Measurements from ENCODE around the gene CSHL1. TPM values are rescaled to one million over a fixed set of nuclear protein-coding genes. Genes with fewer than 3 reads are reported as not detected.
"Not testable (repeated sequence)": the region's sequence is repeated elsewhere in the genome, so short reads cannot be mapped to it uniquely, and the experiment has no call there.

CSHL1 gene
- total RNA-seq, 1 donor from 2014 or later: not detected

DNA sequence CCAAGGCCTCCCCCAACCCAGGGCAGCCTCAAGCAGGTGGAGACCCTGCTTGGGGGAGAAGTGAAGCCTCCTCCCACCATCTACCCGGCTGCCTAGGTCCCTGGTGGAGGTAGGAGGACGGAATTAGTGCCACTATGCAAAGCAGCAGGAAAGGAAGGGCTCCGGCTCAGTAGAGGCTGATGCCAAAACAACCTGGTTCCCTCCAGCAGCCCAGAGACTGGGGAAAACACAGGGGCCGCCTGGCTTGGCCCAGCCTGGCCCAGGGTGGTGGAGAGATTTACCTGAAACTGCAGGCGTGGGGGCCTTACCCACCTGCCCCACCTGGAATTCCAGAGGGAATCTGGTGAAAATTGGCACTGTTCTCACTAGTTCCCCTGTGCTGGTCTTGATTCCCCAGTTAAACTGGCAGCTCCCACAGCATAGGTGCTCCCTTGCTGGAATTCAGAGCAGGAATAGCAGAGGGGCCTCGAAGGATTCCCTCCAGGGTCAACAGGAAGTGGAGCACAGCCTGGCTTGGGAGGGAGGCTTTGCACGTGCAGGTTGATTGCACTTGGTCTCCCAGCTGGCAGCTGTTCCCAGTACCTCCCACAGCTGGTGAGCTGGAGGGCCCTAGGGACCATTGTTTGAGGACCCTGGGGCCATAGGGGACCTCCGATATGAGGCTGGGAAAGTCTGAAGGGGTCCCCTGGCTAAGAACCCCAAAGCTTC lies 16.6 kb upstream of the CSHL1 start:
- Histone ChIP-seq H3K9me3 (no peaks in the 10 kb centered on the region), H3K4me3 (no peak overlapping the region), H3K36me3 (no peaks in the 10 kb centered on the region), H3K27me3 (no peaks in the 10 kb centered on the region), H3K4me1 (peaks cover 22% of the 10 kb centered on the region), H3K27ac (no peak overlapping the region)
- TF ChIP-seq CTCF (IDR thresholded peaks at IDR 0.05): no peak
- TF ChIP-seq POLR2AphosphoS5 (IDR thresholded peaks at IDR 0.05; ENCODE audit: insufficient read depth in 1 of 2, low read depth in 1 of 2): no peak
- TF ChIP-seq POLR2A (IDR thresholded peaks at IDR 0.05): no peak
- intact Hi-C loops (cut with DNase I): no loop called here
- no peak for DNase-seq (ENCODE audit: extremely low spot score in 2 of 2)

DNA sequence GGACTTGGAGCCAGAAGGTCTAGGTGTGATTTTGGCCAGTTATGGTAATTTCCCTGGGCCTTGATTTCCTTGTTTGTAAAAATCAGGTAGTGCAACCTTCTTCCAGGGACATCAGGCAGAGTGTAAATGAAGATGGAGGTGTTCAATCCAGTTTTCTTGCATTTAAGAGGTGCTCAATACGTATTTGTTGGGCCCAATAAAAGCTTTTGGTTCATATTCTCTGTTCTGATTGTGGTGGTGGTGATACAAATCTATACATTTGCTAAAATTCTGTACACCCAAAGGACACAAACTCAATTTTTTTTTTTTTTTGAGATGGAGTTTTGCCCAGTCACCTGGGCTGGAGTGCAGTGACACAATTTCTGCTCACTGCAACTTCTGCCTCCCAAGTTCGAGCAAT lies 15.1 kb upstream of the CSHL1 start:
- no peak for DNase-seq (ENCODE audit: extremely low spot score in 2 of 2)
- Histone ChIP-seq H3K4me3 (no peak overlapping the region), H3K27me3 (no peaks in the 10 kb centered on the region), H3K9me3 (no peaks in the 10 kb centered on the region), H3K4me1 (peaks cover 11% of the 10 kb centered on the region), H3K27ac (no peak overlapping the region), H3K36me3 (no peaks in the 10 kb centered on the region)
- intact Hi-C loops (cut with DNase I): no loop called here
- TF ChIP-seq POLR2AphosphoS5 (IDR thresholded peaks at IDR 0.05; ENCODE audit: insufficient read depth in 1 of 2, low read depth in 1 of 2): no peak
- no peak for TF ChIP-seq POLR2A (IDR thresholded peaks at IDR 0.05)
- no peak for TF ChIP-seq CTCF (IDR thresholded peaks at IDR 0.05)

GRCh38 chr17:63925615-63926014 lies 14.6 kb upstream of the CSHL1 start:
- Histone ChIP-seq H3K36me3 (no peaks in the 10 kb centered on the region), H3K4me3 (no peak overlapping the region), H3K9me3 (no peaks in the 10 kb centered on the region), H3K4me1 (peaks cover 6% of the 10 kb centered on the region), H3K27me3 (no peaks in the 10 kb centered on the region), H3K27ac (no peak overlapping the region)
- no peak for DNase-seq (ENCODE audit: extremely low spot score in 2 of 2)
- no peak for TF ChIP-seq CTCF (IDR thresholded peaks at IDR 0.05)
- no peak for TF ChIP-seq POLR2AphosphoS5 (IDR thresholded peaks at IDR 0.05; ENCODE audit: insufficient read depth in 1 of 2, low read depth in 1 of 2)
- TF ChIP-seq POLR2A (IDR thresholded peaks at IDR 0.05): no peak
- intact Hi-C loops (cut with DNase I): no loop called here

DNA sequence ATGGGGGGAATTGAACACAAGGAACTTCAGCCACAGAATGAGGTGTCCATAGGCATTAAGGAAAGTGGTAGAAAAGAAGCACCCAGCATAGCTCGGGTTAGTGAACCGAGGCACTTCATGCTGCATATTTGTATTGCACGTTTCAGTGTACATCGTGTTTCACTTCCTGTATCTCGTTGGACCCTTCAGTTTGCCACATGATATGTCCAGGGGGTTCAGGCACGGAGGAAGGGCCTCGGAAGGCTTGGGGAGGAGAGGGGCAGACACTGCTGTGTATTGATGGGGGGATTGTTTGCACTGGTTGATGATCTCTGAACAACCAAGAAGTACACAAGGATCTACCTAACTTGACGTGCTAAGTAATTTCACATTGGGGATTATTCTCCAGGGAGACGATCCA lies 11.3 kb upstream of the CSHL1 start:
- H3K9me3 ChIP-seq; H3K36me3 ChIP-seq; DNase-seq (ENCODE audit: extremely low spot score in 2 of 2); H3K27ac ChIP-seq; H3K4me1 ChIP-seq; H3K4me3 ChIP-seq; intact Hi-C loops (cut with DNase I); H3K27me3 ChIP-seq: not testable (repeated sequence)

DNA sequence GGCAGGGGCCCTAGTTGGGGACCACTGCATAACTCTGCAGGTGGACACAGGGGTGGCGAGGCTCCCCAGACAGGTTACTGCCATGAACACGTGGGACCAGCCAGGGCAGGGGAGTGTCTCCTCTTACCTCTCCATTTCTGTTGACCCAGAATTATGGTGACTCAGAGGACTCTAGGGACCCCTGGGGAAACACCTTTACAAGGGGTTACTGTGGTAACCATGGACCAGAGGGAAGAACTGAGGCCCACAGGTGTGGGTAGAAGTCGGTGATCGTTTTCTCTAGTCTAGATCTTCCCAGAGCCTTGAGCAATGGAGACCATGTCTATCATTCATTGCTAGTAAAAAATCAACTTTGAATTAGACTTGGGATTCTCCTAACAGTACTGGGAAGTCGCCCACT lies 9.7 kb upstream of the CSHL1 start:
- H3K4me3 ChIP-seq; H3K27me3 ChIP-seq; H3K27ac ChIP-seq; H3K9me3 ChIP-seq; intact Hi-C loops (cut with DNase I); H3K36me3 ChIP-seq; DNase-seq (ENCODE audit: extremely low spot score in 2 of 2); H3K4me1 ChIP-seq: not testable (repeated sequence)

- H3K4me1 ChIP-seq; intact Hi-C loops (cut with DNase I); H3K27ac ChIP-seq; H3K27me3 ChIP-seq; H3K4me3 ChIP-seq; H3K36me3 ChIP-seq; H3K9me3 ChIP-seq; DNase-seq (ENCODE audit: extremely low spot score in 2 of 2): not testable (repeated sequence)
Observed at GRCh38 chr17:63920050-63920449, 9.0 kb upstream of the CSHL1 start.
